Mucosa of descending colon (tissue), 3 donors: ENCODE data around the gene COL9A3. TPM values are rescaled to one million over a fixed set of nuclear protein-coding genes. Genes with fewer than 3 reads are reported as not detected.

Experiments
- ATAC-seq: fragments of 200-7000 bp; cut with Tn5 transposase; one replicate; pipeline ENCODE4 v1.9.1; 2020; ENCODE audit warnings: mild to moderate bottlenecking, moderate library complexity
- DNase-seq, 3 donors: peaks; one replicate each; pipeline ENCODE4 v3.0.0-alpha.2; 2020
- H3K36me3 ChIP-seq: fragments of 200-600 bp; one replicate; pipeline ENCODE4 v1.8.0; 2021; ENCODE audit warnings: low read depth, mild to moderate bottlenecking
- H3K4me1 ChIP-seq: fragments of 200-600 bp; one replicate; pipeline ENCODE4 v1.8.0; 2021; ENCODE audit warnings: low read depth, mild to moderate bottlenecking
- H3K4me3 ChIP-seq: fragments of 200-600 bp; one replicate; pipeline ENCODE4 v1.8.0; 2021; ENCODE audit warnings: mild to moderate bottlenecking
- H3K9me3 ChIP-seq: fragments of 200-600 bp; one replicate; pipeline ENCODE4 v1.8.0; 2021; ENCODE audit warnings: mild to moderate bottlenecking
- CTCF ChIP-seq: fragments of 200-600 bp; IDR thresholded peaks from one replicate; pipeline ENCODE4 v1.8.0; 2022; ENCODE audit warnings: antibody characterized with exemption, mild to moderate bottlenecking
- intact Hi-C, 2 donors: fragments of 100-400 bp; cut with DNase I in 1 of 2; cut with micrococcal nuclease in 1 of 2; formaldehyde crosslinking; loops; one replicate each; pipeline versions ENCODE4 v1.11.0 to v1.11.1; 2022; cut with DNase I, micrococcal nuclease
- total RNA-seq, 3 donors: library from RNA; stranded (reverse); fragmentation: NEBNext Ultra II Directional in 2 of 3; extraction: Animal tissue kit (Norgen Biotek cat#: 25700) in 2 of 3; gene quantifications; one replicate each; pipeline versions ENCODE4 v1.2.1 to v1.2.4, GENCODE V29; 2021 to 2023
- donor health status: DM: no; HTN: no; CAD: no; lungs with moderate emphysema.
- donor health status: DM: no; HTN: no; CAD: no.
- donor health status: DM: no; HTN: yes; CAD: no.

COL9A3 gene
- total RNA-seq, 3 donors from 2014 or later = 0.70 to 12.4 (median 2.3) TPM

- Histone ChIP-seq H3K4me1 (peaks cover 17% of the 10 kb centered on the region), H3K4me3 (no peak overlapping the region), H3K9me3 (no peaks in the 10 kb centered on the region), H3K36me3 (peaks cover 4% of the 10 kb centered on the region)
- DNase-seq = no peak
- ATAC-seq = no peak
- no peak for TF ChIP-seq CTCF
- intact Hi-C loops = no loop called here
These were observed 4.5 kb upstream of the COL9A3 start for GRCh38 chr20:62812181-62812906.

GRCh38 chr20:62812907-62813200 is 4.0 kb upstream of the COL9A3 start:
- no peak for DNase-seq
- TF ChIP-seq CTCF = no peak
- intact Hi-C loops = no loop called here
- no peak for ATAC-seq
- H3K9me3 ChIP-seq = no peaks in the 10 kb centered on the region
- H3K36me3 ChIP-seq = peaks cover 4% of the 10 kb centered on the region
- H3K4me3 ChIP-seq = no peak overlapping the region
- peaks cover 17% of the 10 kb centered on the region for H3K4me1 ChIP-seq

DNA sequence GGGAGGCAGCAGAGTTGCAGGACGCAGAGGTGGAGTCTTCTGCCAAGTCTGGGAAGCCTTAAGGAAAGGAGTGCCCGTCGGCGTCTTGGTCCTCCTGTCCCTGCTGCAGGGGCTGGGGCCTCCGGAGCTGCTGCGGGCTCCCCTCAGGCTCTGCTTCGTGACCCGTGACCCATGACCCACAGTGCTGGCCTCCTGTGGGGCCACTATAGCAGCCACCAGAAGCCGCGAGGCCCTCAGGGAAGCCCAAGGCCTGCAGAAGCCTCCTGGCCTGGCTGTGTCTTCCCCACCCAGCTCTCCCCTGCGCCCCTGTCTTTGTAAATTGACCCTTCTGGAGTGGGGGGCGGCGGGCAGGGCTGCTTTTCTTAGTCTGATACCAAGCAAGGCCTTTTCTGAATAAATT is 3.3 kb upstream of the COL9A3 start:
- Histone ChIP-seq H3K9me3 (no peaks in the 10 kb centered on the region), H3K4me1 (peaks cover 23% of the 10 kb centered on the region), H3K4me3 (no peak overlapping the region), H3K36me3 (peaks cover 4% of the 10 kb centered on the region)
- DNase-seq = no peak
- TF ChIP-seq CTCF = no peak
- ATAC-seq = no peak
- intact Hi-C loops = no loop called here

- Histone ChIP-seq H3K36me3 (peaks cover 4% of the 10 kb centered on the region), H3K4me1 (peaks cover 27% of the 10 kb centered on the region), H3K9me3 (no peaks in the 10 kb centered on the region), H3K4me3 (no peak overlapping the region)
- ATAC-seq = no peak
- intact Hi-C loops = no loop called here
- no peak for DNase-seq
- no peak for TF ChIP-seq CTCF
These were observed 2.7 kb upstream of the COL9A3 start for GRCh38 chr20:62814060-62814708.

DNA sequence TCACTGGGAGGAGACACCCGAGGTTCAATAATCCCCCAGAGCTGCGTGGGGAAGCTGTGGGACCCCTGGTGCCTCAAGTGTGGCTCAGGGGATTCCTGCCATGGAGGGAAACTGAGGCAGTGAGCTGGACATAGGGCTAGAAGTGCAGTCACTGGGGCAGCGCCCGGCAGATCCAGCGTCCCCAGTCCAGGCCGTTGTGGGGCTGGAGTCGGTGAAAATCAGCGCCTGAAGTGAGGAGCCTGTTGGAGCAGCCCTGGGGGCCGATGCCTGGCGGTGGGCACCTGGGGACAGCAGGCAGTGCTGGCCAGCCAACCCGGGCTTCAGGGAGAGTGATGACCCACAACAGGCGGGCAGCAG is 2.2 kb upstream of the COL9A3 start:
- Histone ChIP-seq H3K4me1 (peaks cover 27% of the 10 kb centered on the region), H3K9me3 (no peaks in the 10 kb centered on the region), H3K4me3 (no peak overlapping the region), H3K36me3 (peaks cover 4% of the 10 kb centered on the region)
- intact Hi-C loops = no loop called here
- DNase-seq (no peak), ATAC-seq (no peak)
- no peak for TF ChIP-seq CTCF
